ENCODE results near the gene FAM13B.
A peak's percentile ranks its signal among the peaks of the same experiment; 100 is the strongest.
"Not testable (repeated sequence)": the region's sequence is repeated elsewhere in the genome, so short reads cannot be mapped to it uniquely, and the experiment has no call there.

FAM13B gene

DNA sequence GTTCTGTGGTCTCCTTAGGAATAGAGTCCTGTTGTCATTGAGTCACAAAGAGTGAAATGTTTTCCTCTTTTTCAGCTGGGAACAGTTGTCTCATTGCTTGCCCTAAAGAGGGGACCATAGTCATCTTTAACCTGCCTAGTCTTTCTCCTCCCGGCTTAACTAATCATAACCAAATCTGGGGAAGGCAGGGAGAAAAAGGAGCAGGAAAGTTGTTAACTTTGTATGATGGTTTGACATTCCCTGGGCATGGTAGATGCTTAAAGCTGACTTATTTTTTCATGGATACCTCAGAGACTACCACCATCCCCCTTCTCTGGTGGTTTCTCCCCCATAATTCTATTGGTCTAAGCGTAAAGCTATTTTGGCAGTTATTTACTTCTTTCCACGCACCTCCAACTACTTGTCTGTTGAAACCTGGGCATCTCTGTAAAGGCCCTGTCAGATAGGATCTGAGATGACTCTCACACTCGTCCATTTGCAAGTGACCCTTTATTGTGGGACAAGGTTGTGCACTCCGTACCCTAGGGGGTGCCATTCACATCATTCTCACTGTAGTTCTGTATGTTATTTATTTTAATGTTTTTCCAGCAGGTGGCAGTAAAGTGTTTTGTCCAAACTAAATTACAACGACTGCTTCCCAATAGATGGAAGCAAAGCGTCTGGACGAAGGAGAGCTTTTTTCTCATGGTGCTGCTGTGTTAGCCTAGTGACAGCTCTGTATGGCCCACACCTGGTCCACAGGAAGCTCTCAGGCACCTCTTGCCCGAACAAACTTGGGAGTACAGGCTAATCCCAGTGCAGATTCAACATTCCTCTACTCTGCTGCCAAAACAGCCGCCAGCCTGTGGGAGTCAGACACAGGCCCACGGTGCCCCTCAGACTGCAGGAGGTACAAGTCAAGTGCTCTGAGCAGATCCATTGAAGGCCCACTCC is 3.0 kb upstream of the FAM13B start:
- DNase-seq (ENCODE audit: low read depth in 2 of 2) = peak; percentile 16 to 39

DNA sequence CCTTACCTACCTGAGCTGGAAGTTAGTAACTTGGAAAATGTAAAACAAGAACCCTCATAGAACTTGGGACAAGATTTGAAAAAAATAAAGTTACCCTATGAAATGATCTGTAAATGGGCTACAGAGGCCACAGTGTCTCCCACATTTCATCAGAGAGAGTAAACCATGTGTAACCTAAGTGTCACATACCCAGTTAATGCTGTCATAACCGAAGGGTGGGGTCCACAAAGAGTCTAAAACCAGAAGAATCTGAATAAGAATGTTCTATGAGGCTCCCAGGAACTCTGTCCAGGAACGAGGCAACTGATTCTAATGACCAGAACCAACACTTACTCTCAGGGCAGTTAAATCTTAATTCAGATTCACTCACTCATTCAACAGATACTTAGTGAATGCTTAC is 1.0 kb upstream of the FAM13B start:
- DNase-seq (ENCODE audit: low read depth in 2 of 2) = no peak

DNA sequence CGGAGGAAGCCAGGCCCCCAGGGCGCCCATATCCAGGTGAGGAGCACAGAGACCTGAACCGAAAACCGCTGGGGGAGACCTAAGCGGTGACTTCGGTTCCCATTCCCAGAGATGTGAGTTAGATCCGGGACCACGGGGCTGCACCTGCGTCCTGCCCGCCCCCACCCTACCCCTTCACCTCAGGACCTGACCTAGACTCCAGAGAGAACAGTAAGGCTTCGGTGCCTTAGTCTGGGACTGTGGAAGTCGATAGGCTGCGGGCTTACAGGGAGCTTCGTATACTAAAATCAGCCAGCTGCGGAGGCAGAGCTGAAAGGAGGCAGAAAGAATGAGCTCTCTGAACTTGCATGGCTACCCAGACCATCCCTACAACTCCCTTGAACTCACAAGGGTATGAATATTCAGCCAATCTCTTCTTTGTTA is 518 bp upstream of the FAM13B start:
- peak in 1 of 2 donors; percentile 14 for DNase-seq (ENCODE audit: low read depth in 2 of 2)

- DNase-seq (ENCODE audit: low read depth in 2 of 2) = peak in 1 of 2 donors; percentile 3
Observed at GRCh38 chr5:138032028-138032571, 779 bp downstream of the FAM13B start.

DNA sequence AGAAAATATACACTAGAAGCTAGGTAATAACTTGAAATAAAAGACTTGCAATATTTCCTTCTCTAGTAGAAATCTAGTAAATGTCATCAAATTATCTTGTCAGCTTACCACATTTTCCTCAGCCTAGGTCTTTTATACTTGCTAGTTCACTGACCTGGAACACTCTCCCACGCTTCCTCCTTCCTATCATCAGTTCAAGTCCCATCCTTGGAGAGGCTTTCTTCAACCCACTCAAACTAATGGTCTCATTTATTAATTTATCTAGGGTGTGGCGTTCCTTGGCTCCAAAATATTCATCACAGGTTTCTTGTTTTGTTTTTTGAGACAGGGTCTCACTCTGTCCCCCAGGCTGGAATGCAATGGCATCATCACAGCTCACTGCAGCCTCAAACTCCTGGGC is 2.9 kb downstream of the FAM13B start:
- DNase-seq (ENCODE audit: low read depth in 2 of 2) = no peak

GRCh38 chr5:138029501-138029900 is 3.4 kb downstream of the FAM13B start:
- DNase-seq (ENCODE audit: low read depth in 2 of 2) = no peak

DNA sequence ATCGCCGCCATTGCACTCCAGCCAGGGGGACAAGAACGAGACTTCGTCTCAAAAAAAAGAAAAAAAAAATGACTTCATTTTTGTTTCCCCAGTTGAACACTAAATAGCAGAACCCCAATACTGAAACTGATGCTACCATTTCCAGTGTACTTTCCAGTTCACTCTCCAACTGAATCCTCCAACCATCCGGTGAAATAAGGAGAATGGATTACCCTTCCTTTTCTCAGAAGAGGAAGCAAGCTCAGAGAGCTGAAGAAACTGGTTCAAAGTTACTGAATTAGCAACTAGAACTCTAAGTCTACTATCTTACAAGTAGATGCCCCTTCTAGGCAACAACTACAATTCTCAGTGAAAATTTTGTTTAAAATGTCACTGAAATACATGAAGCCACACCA is 3.9 kb downstream of the FAM13B start:
- DNase-seq (ENCODE audit: low read depth in 2 of 2) = no peak

DNA sequence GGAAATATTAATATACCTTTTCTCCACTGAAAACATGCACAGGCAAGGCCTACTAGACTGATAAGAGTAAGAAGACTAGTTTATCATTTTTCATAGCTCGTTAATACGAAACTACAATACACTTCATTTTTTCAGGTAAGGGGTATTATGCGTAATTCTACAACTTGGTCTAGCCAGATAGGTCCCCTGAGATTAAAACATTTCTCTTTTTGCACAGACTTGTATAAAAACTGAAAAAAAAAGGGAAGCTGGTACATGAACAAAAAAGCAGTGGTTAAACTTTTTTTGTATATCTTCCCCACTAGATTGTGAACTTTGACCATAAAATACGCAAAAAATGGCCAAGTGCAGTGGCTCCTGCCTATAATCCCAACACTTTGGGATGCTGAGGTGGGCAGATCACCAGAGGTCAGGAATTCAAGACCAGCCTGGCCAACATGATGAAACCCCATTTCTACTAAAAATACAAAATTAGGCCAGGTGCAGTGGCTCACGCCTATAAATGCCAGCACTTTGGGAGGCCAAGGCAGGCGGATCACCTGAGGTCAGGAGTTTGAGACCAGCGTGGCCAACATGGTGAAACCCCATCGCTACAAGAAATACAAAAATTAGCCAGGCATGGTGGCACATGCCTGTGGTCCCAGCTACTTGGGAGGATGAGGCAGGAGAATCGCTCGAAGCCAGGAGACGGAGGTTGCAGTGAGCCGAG is 4.5 kb downstream of the FAM13B start:
- DNase-seq (ENCODE audit: low read depth in 2 of 2) = not testable (repeated sequence)

DNA sequence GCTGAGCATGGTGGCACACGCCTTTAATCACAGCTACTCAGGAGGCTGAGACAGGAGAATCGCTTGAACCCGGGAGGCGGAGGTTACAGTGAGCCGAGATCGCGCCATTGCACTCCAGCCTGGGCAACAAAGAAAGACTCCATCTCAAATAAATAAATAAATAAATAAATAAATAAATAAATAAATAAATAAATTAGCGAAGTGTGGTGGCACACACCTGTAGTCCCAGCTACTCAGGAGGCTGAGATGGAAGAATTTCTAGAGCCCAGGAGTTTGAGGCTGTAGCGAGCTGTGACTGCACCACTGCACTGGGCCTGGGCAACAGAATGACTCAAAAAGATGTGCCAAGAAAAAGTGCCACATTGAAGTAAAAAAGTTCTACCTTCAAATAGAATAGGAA is 6.1 kb downstream of the FAM13B start:
- not testable (repeated sequence) for DNase-seq (ENCODE audit: low read depth in 2 of 2)

- DNase-seq (ENCODE audit: low read depth in 2 of 2) = no peak
Observed at GRCh38 chr5:138025285-138025684, 7.6 kb downstream of the FAM13B start.

- DNase-seq (ENCODE audit: low read depth in 2 of 2) = no peak
Observed at GRCh38 chr5:138024117-138024516, 8.8 kb downstream of the FAM13B start.

GRCh38 chr5:138022912-138023311 is 10.0 kb downstream of the FAM13B start:
- no peak for DNase-seq (ENCODE audit: low read depth in 2 of 2)

DNA sequence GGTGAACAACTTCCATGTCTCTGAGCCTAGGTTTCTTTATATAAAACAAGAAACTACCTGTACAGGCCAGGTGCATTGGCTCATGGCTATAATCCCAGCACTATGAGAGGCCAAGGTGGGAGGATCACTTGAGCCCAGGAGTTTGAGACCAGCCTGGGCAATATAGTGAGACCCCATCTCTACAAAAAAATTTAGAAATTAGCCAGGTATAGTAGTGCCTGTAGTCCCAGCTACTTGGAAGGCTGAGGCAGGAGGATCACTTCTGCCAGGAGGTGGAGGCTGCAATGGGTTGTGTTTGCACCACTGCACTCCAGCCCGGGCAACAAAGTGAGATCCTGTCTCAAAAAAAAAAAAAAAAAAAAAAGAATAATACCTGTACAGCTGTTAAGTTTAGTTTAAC is 11.1 kb downstream of the FAM13B start:
- DNase-seq (ENCODE audit: low read depth in 2 of 2) = no peak

DNA sequence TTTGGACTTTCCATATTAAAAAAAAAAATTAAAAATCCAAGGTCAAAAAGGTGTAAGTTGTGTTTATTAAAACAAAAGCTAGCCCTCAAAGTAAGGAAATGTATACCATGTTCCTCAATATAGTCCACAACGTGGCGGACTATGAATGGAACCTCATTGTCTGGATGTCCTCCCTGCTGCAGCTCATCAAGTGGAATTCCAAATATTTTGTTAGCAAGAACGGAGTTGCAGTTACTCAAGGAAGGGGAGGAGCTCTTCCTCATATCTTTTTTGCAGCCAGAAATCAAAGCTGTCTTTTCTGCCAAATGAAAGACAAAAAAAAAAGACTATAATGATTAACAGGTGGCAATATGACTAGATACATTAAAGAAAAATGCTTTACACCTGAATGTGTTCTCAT is 14.0 kb downstream of the FAM13B start:
- DNase-seq (ENCODE audit: low read depth in 2 of 2) = no peak

- no peak for DNase-seq (ENCODE audit: low read depth in 2 of 2)
Observed at GRCh38 chr5:138015916-138016315, 17.0 kb downstream of the FAM13B start.

DNA sequence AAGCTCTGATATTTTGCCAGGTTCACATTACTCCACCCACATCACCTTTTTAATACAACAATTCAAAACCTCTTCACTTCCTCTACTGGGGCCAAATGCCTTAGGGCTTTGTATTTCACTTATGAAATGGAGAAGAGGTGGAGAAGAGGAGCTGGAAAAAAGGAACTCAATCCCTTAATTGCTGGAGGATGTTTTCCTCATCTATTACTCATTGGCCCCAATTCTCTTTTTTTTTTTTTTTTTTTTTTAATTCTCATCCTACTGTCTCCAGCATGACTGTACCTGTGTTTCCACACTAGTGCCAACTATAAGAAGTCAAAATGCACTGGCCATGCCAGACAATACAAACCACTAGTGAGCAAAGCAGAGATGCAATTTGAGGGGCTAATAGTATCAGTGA is 20.9 kb downstream of the FAM13B start:
- DNase-seq (ENCODE audit: low read depth in 2 of 2) = no peak

DNA sequence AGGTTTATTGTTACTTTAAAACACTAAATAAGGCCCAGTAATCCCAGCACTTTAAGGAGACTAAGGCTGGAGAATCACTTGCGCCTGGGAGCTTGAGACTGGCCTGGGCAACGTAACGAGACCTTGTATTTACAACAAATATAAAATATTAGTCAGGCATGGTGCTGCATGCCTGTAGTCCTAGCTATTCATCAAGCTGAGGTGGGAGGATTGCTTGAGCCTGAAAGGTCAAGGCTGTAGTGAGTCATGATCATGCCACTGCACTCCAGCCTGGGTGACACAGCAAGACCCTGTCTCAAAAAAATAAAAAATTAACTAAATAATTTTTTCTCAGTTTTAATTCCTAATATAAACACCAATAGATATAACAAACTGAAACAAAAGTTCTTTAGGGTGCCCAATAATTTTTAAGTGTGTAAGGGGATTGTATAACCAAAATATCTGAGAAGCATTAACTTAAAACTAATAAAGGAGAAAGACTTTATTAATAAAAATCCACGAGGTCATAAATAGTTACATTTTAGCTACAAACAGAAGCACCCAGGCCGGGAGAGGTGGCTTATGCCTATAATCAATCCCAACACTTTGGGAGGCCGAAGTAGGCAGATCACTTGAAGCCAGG is 32.7 kb downstream of the FAM13B start:
- DNase-seq (ENCODE audit: low read depth in 2 of 2) = no peak

DNA sequence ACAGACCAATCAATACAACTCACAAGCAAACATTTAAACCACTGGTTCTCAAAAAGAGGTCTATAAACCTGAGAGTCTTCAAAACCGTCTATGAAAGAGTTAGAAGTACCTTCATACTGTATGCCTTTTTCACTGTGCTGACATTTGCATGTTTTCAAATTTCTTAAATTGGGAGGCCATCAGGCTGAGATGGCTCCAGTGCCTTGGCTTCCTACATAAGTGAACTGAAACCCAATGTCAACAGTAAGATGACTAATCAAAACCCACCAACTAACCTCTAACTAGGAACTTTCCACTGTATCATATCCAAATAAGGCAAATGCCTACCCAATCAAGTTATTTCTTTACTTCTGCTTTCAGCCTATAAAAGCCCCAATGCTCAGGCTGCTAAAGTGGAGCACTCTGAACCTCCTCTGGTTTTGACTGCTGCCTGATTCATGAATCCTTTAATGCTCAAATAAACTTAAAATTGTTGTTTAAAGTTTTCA is 35.1 kb downstream of the FAM13B start:
- peak in 1 of 2 donors; percentile 4 for DNase-seq (ENCODE audit: low read depth in 2 of 2)

DNA sequence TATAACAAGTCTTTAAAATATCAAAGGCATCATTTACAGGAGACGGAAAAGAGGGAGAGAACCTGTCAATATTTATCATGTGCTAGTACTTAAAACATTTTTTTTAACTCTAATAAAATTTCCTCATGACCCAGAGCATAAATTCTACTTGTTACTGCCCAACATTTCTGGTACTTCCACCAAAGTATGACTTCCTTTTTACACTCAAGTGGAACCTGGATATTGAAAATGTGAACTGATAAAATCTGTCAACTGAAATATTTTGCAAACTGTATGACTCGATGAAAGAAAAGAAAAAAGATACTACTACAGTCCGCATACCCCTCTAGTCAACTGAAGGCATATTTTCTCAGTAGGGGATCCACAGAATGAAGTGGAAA is 37.1 kb downstream of the FAM13B start:
- no peak for DNase-seq (ENCODE audit: low read depth in 2 of 2)

GRCh38 chr5:137995077-137995748 is 37.7 kb downstream of the FAM13B start:
- no peak for DNase-seq (ENCODE audit: low read depth in 2 of 2)

- DNase-seq (ENCODE audit: low read depth in 2 of 2) = no peak
Observed at GRCh38 chr5:137994556-137994955, 38.3 kb downstream of the FAM13B start.

DNA sequence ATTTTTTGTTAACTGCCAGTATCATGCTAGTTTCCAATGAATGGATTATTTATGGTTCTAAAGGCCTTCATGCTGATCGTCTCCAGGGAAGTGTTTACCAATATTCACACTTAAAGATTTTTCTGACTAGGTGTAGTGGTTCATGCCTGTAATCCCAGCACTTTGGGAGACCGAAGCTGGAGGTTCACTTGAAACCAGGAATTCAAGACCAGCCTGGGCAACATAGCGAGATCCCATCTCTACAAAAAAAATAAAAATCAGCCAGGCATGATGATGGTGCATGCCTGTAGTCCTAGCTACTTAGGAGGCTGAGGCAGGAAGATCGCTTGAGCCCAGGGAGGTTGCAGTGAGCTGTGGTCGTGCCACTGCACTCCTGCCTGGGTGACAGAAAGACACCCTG is 43.5 kb downstream of the FAM13B start:
- DNase-seq (ENCODE audit: low read depth in 2 of 2) = no peak
